IMR-90 (cell line): ENCODE measurements around the gene MPV17L. TPM values are rescaled to one million over a fixed set of nuclear protein-coding genes. Genes with fewer than 3 reads are reported as not detected.

Experiments used
- ATAC-seq: fragments of 200-7000 bp; cut with Tn5 transposase; 2 replicates; pipeline ENCODE4 v1.9.1; 2020; ENCODE audit warnings: low read depth, mild to moderate bottlenecking, moderate library complexity
- BruUV-seq: library from RNA; stranded (reverse); fragments of 400-500 nt; replicated peaks from 2 replicates; lab custom pipeline; 2021; lab: Mats Ljungman, UMichigan
- CTCF ChIA-PET: fragments of 300-600 bp; formaldehyde crosslinking; extraction: SDS; loops from one replicate; lab custom pipeline; 2021; ENCODE audit warnings: antibody characterized with exemption; lab: Yijun Ruan, JAX
- POLR2A ChIA-PET: fragments of 300-600 bp; sonication (Branson Sonifier 250); formaldehyde crosslinking; loops from one replicate; lab custom pipeline; 2022; ENCODE audit warnings: antibody characterized with exemption; ENCODE audit not compliant: unreplicated experiment; lab: Charles Lee
- DNase-seq: peaks from one replicate; pipeline ENCODE4 v3.0.0; 2013
- H2AFZ ChIP-seq: replicated peaks from 2 replicates; pipeline ENCODE3; 2013; ENCODE audit warnings: low read length, mild to moderate bottlenecking; ENCODE audit not compliant: poor library complexity
- H2AK5ac ChIP-seq: 2 replicates; pipeline ENCODE4 v1.6.1; 2013; ENCODE audit warnings: low read depth, low read length, inconsistent platforms
- H2AK9ac ChIP-seq: replicated peaks from 2 replicates; pipeline ENCODE3; 2013; ENCODE audit warnings: mild to moderate bottlenecking, low read depth, low read length, moderate library complexity; ENCODE audit not compliant: poor library complexity
- H2BK120ac ChIP-seq: 2 replicates; pipeline ENCODE4 v1.6.1; 2013; ENCODE audit warnings: low read depth, low read length, inconsistent platforms
- H2BK15ac ChIP-seq: 3 replicates; pipeline ENCODE4 v1.6.1; 2013; ENCODE audit warnings: low read depth, low read length, inconsistent platforms
- H2BK20ac ChIP-seq: 2 replicates; pipeline ENCODE4 v1.6.1; 2013; ENCODE audit warnings: low read depth, mild to moderate bottlenecking, inconsistent platforms, low read length, moderate library complexity
- H2BK5ac ChIP-seq: 2 replicates; pipeline ENCODE4 v1.6.1; 2013; ENCODE audit warnings: mild to moderate bottlenecking, low read depth, low read length, inconsistent platforms; ENCODE audit not compliant: poor library complexity, severe bottlenecking
- H3K14ac ChIP-seq: replicated peaks from 2 replicates; pipeline ENCODE4 v1.6.1; 2013; ENCODE audit warnings: low read depth, low read length, inconsistent platforms
- H3K18ac ChIP-seq: 2 replicates; pipeline ENCODE4 v1.6.1; 2013; ENCODE audit warnings: low read depth, low read length, control low read depth
- H3K23ac ChIP-seq: 2 replicates; pipeline ENCODE4 v1.6.1; 2013; ENCODE audit warnings: low read depth, low read length, inconsistent platforms
- H3K27ac ChIP-seq: 2 replicates; pipeline ENCODE4 v1.5.1; 2013; ENCODE audit warnings: mild to moderate bottlenecking, control low read depth, low read length; ENCODE audit not compliant: insufficient read depth
- H3K27me3 ChIP-seq: 2 replicates; pipeline ENCODE4 v1.6.1; 2013; ENCODE audit warnings: low read length; ENCODE audit not compliant: control insufficient read depth, insufficient read depth
- H3K36me3 ChIP-seq: 2 replicates; pipeline ENCODE4 v1.6.1; 2013; ENCODE audit warnings: low read length, mixed read lengths; ENCODE audit not compliant: control insufficient read depth, insufficient read depth
- H3K4ac ChIP-seq: 2 replicates; pipeline ENCODE4 v1.6.1; 2013; ENCODE audit warnings: low read depth, low read length, inconsistent platforms
- H3K4me1 ChIP-seq: 2 replicates; pipeline ENCODE4 v1.6.1; 2013; ENCODE audit warnings: low read length, mixed read lengths; ENCODE audit not compliant: control insufficient read depth, insufficient read depth
- H3K4me2 ChIP-seq: 2 replicates; pipeline ENCODE4 v1.6.1; 2013; ENCODE audit warnings: low read depth, mild to moderate bottlenecking, control low read depth, low read length, moderate library complexity
- H3K4me3 ChIP-seq: 2 replicates; pipeline ENCODE4 v1.5.1; 2013; ENCODE audit warnings: low read depth, mild to moderate bottlenecking, control low read depth, low read length, moderate library complexity; ENCODE audit not compliant: insufficient read depth
- H3K56ac ChIP-seq: 2 replicates; pipeline ENCODE4 v1.6.1; 2013; ENCODE audit warnings: low read length, inconsistent platforms; ENCODE audit not compliant: insufficient read depth; ENCODE audit errors: extremely low read depth
- H3K79me1 ChIP-seq, 2 experiments: 2 replicates each; pipeline ENCODE4 v1.6.1; 2013; ENCODE audit warnings: low read length in 2 of 2, inconsistent platforms in 1 of 2, low read depth in 1 of 2
- H3K9ac ChIP-seq: 2 replicates; pipeline ENCODE4 v1.6.1; 2013; ENCODE audit warnings: low read depth, low read length, control low read depth
- H3K9me1 ChIP-seq: 2 replicates; pipeline ENCODE4 v1.6.1; 2013; ENCODE audit warnings: low read length, inconsistent platforms; ENCODE audit not compliant: insufficient read depth
- H3K9me3 ChIP-seq: 2 replicates; pipeline ENCODE4 v1.6.1; 2013; ENCODE audit warnings: low read length; ENCODE audit not compliant: control insufficient read depth, insufficient read depth
- H4K20me1 ChIP-seq: 2 replicates; pipeline ENCODE4 v1.6.1; 2013; ENCODE audit warnings: low read length, inconsistent platforms; ENCODE audit not compliant: insufficient read depth
- H4K5ac ChIP-seq: 2 replicates; pipeline ENCODE4 v1.6.1; 2013; ENCODE audit warnings: mild to moderate bottlenecking, low read depth, low read length, control low read depth
- H4K8ac ChIP-seq, 2 experiments: 2 replicates each; pipeline ENCODE4 v1.6.1; 2013; ENCODE audit warnings: low read depth in 2 of 2, low read length in 2 of 2, control low read depth in 1 of 2, inconsistent platforms in 1 of 2
- H4K91ac ChIP-seq: 2 replicates; pipeline ENCODE4 v1.6.1; 2013; ENCODE audit warnings: low read depth, low read length, inconsistent platforms; ENCODE audit not compliant: insufficient read depth
- BHLHE40 ChIP-seq: fragments of 150-350 bp; IDR thresholded peaks from 2 replicates; pipeline ENCODE4 v1.6.1; 2016; ENCODE audit warnings: mild to moderate bottlenecking, low read depth, low read length
- FOS ChIP-seq: fragments of 150-350 bp; IDR thresholded peaks from 2 replicates; pipeline ENCODE4 v1.6.1; 2016; ENCODE audit warnings: low read depth, low read length
- NFE2L2 ChIP-seq: fragments of 150-350 bp; IDR thresholded peaks from 2 replicates; pipeline ENCODE4 v1.6.1; 2016; ENCODE audit warnings: low read depth, mild to moderate bottlenecking, low read length
- POLR2A ChIP-seq: IDR thresholded peaks from 2 replicates; pipeline ENCODE4 v1.6.1; 2012; ENCODE audit warnings: mild to moderate bottlenecking, low read depth, low read length
- RAD21 ChIP-seq: IDR thresholded peaks from 2 replicates; pipeline ENCODE4 v1.6.1; 2012; ENCODE audit warnings: low read length, improper control_type of control experiment
- RCOR1 ChIP-seq: IDR thresholded peaks from 2 replicates; pipeline ENCODE4 v1.6.1; 2012; ENCODE audit warnings: mild to moderate bottlenecking, low read length, improper control_type of control experiment; ENCODE audit not compliant: insufficient replicate concordance
- RFX5 ChIP-seq: IDR thresholded peaks from 2 replicates; pipeline ENCODE4 v1.8.0; 2012; ENCODE audit warnings: low read depth, mild to moderate bottlenecking, low read length, moderate library complexity
- SMC3 ChIP-seq: fragments of 150-350 bp; IDR thresholded peaks from 2 replicates; pipeline ENCODE4 v1.6.1; 2016; ENCODE audit warnings: low read depth, mild to moderate bottlenecking, antibody characterized with exemption, low read length, moderate library complexity
- USF2 ChIP-seq: fragments of 150-350 bp; IDR thresholded peaks from 2 replicates; pipeline ENCODE4 v1.6.1; 2017; ENCODE audit warnings: mild to moderate bottlenecking, antibody characterized with exemption, low read length, low read depth
- WGBS, 2 experiments: methylation state at CpG; one replicate each; pipeline versions ENCODE4 v1.1.5 to v1.1.7; 2013; ENCODE audit warnings: missing lambda C conversion rate in 2 of 2; ENCODE audit not compliant: insufficient read length in 1 of 2; ENCODE audit errors: extremely low coverage in 2 of 2; 5-methylcytosine and 5-hydroxymethylcytosine counted together
- dilution Hi-C: fragments of 300-500 bp; cut with HindIII; formaldehyde crosslinking; loops from one replicate; pipeline ENCODE4 v1.14.3; 2018; ENCODE audit warnings: low sequenced_read_pairs; ENCODE audit not compliant: unreplicated experiment
- in situ Hi-C: fragments of 300-500 bp; cut with MboI; formaldehyde crosslinking; loops from 3 replicates; pipeline ENCODE4 v1.14.3; 2019; ENCODE audit warnings: low sequenced_read_pairs, inconsistent platforms, mixed read lengths
- intact Hi-C: fragments of 100-400 bp; cut with micrococcal nuclease; formaldehyde crosslinking; loops from 2 replicates; pipeline ENCODE4 v1.10.0; 2022
- polyA plus RNA-seq, 3 experiments: library from polyadenylated mRNA; depleted of rRNA; stranded (reverse); fragments of >200 nt; gene quantifications; 2 replicates each; pipeline ENCODE4 v1.2.3, GENCODE V29; 2012; ENCODE audit warnings: low replicate concordance in 1 of 3
- total RNA-seq: library from RNA; depleted of rRNA; stranded (reverse); fragments of >200 nt; gene quantifications from 2 replicates; pipeline ENCODE4 v1.2.3, GENCODE V29; 2012

Gene MPV17L
- total and polyA plus RNA-seq, 2 of the 4 experiments (the other 2 are of a cell fraction), result 0.03 TPM; not detected in 1

GRCh38 chr16:15444264-15444663 lies 48.7 kb downstream of the MPV17L start:
- H3K9me3 ChIP-seq, result no peaks in the 10 kb centered on the region
- H2BK15ac ChIP-seq, result no peak overlapping the region
- no peak overlapping the region for H3K4ac ChIP-seq
- H2AFZ ChIP-seq, result no peak overlapping the region
- peaks cover 38 to 66% of the 10 kb centered on the region in 2 experiments for H3K79me1 ChIP-seq
- no peak overlapping the region for H3K56ac ChIP-seq
- intact Hi-C loops (no loop called here), dilution Hi-C loops (no loop called here), in situ Hi-C loops (loop anchor here (5.0 kb wide), 1 partner anchor 33 kb away; no protein-coding TSS in a partner anchor)
- peaks cover 17% of the 10 kb centered on the region for H3K4me1 ChIP-seq
- POLR2A ChIA-PET, result no interaction called here
- H2AK5ac ChIP-seq, result no peak overlapping the region
- no peaks in the 10 kb centered on the region for H3K27me3 ChIP-seq
- H4K20me1 ChIP-seq, result peaks cover 30% of the 10 kb centered on the region
- peaks cover 2% of the 10 kb centered on the region; the same call in 1 of the 2 replicates for H3K36me3 ChIP-seq
- no peak overlapping the region for H3K9ac ChIP-seq
- no peak overlapping the region for H3K27ac ChIP-seq
- H4K5ac ChIP-seq, result no peak overlapping the region
- no peak overlapping the region for H2AK9ac ChIP-seq
- no peak overlapping the region for H2BK20ac ChIP-seq
- 0 out of 2 replicates have a peak, but pooled peaks cover 2% of the 10 kb centered on the region for H3K9me1 ChIP-seq
- H4K8ac ChIP-seq, result no peak overlapping the region
- no peak overlapping the region for H4K91ac ChIP-seq
- no TSS peak for BruUV-seq
- H3K4me2 ChIP-seq, result no peak overlapping the region
- H2BK120ac ChIP-seq, result no peak overlapping the region
- H3K18ac ChIP-seq, result no peak overlapping the region
- no peak overlapping the region for H3K4me3 ChIP-seq
- H2BK5ac ChIP-seq, result no peak overlapping the region
- H3K14ac ChIP-seq, result no peak overlapping the region
- CTCF ChIA-PET, result no interaction called here
- DNase-seq, result no peak
- WGBS, 2 experiments, result 80% methylated on average over 1 of the region's 3 CpGs; no CpG with 5 or more reads in 1 of the 2 experiments
- ATAC-seq, result no peak
- TF ChIP-seq FOS (no peak), RCOR1 (no peak), USF2 (no peak), POLR2A (no peak), NFE2L2 (no peak), RAD21 (no peak), BHLHE40 (no peak), SMC3 (no peak), RFX5 (no peak)
- no peak overlapping the region for H3K23ac ChIP-seq
